Fibroblast of pulmonary artery (primary cell): Measurements from ENCODE around the gene MRI1.

Experiments used
- DNase-seq: peaks from one replicate; pipeline ENCODE4 v3.0.0-alpha.2; 2010; ENCODE audit warnings: low read depth
- H3K4me3 ChIP-seq: replicated peaks from 2 replicates; pipeline ENCODE4 v1.5.1; 2011; ENCODE audit warnings: low read depth, mild to moderate bottlenecking, control low read depth, low read length, moderate library complexity
- CTCF ChIP-seq: IDR thresholded peaks from 2 replicates; pipeline ENCODE4 v1.5.1; 2011; ENCODE audit warnings: mild to moderate bottlenecking, control low read depth, low read length, inconsistent platforms; ENCODE audit errors: missing control alignments

Gene MRI1

DNA sequence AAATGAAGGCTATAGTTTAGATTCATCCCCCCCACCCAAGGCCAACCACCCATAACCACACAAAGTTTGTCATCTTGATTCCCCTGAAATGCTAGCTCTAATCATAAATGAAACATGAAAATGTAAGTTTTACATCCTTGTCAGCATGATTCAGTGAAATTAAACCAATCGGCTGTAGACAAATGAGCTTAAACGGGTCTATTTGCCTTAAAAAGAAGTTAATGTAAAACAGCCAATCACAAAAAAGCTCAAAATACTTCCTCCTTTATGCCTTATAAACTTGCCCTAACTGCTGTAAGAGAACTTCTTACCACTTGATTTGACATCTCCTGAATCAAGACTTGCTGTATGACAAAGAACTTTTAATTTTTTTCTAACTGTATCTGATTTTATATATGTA is 34.5 kb upstream of the MRI1 start:
- H3K4me3 ChIP-seq, result no peak overlapping the region
- DNase-seq, result no peak
- TF ChIP-seq CTCF, result no peak

DNA sequence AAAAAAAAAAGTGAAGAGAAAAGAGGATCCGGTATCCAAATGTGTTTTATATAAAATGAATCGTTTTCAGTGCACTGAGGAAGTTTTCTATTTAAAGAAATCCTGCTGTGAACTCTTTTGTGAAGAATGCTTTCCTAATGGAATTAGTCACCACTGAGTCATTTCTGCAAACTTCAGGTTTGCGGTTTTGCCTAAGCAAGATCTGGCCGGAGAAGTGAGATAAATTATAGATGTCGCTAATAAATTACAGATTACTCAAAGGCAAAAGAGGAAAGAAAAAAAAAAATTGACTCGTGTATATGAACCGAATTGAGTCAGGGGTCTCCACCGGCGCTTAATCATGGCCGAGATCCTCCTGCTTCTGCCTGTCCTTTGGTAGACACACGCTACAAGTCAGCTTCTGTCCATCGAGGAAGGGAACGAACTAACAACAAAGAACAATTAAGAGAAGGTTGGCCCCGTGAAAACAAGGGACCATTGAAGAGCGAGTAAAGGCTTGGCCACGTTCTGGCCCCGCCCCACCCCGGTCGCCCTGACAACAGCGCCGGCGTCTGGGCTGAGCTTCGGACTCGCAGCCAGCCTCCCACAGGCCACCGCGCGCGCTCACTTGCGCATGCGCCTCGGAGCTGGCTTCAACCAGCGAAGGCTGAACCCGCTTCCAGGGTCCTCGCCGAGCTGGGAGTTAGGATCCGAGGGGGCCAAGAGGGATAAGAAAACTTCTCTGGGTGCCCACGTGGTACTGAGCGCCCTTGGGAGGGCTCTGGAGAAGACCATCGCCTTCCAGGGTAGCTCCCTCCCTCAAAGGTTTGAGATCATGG is 33.0 kb upstream of the MRI1 start:
- no peak for TF ChIP-seq CTCF
- DNase-seq, result peak; percentile 96
- peak overlapping the region; percentile 79 for H3K4me3 ChIP-seq

GRCh38 chr19:13732337-13732736 is 32.0 kb upstream of the MRI1 start:
- TF ChIP-seq CTCF, result no peak
- DNase-seq, result no peak
- peak overlapping the region; percentile 79 for H3K4me3 ChIP-seq

DNA sequence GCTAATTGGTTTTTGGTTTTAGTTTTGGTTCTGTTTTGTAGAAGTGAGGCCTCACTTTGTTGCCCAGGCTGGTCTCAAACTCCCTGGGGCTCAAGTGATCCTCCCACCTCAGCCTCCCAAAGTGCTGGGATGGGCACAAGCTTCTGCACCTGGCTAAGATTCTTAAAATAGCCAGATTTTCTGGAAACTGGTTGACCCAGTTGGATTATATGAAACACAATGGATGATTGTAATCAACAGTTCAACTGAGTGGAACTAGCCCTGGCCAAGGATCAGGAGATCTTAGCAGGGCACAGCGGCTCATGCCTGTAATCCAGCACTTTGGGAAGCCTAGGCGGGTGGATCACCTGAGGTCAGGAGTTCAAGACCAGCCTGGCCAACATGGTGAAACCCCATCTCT is 29.6 kb upstream of the MRI1 start:
- no peak overlapping the region for H3K4me3 ChIP-seq
- DNase-seq, result no peak
- TF ChIP-seq CTCF, result no peak

- no peak for DNase-seq
These were observed 26.2 kb upstream of the MRI1 start for GRCh38 chr19:13738073-13738472.

GRCh38 chr19:13741893-13742292 is 22.4 kb upstream of the MRI1 start:
- no peak for TF ChIP-seq CTCF
- DNase-seq, result no peak
- H3K4me3 ChIP-seq, result no peak overlapping the region

More at GRCh38 chr19:13738073-13738472, 26.2 kb upstream of the MRI1 start:
- TF ChIP-seq CTCF, result no peak
- H3K4me3 ChIP-seq, result no peak overlapping the region

DNA sequence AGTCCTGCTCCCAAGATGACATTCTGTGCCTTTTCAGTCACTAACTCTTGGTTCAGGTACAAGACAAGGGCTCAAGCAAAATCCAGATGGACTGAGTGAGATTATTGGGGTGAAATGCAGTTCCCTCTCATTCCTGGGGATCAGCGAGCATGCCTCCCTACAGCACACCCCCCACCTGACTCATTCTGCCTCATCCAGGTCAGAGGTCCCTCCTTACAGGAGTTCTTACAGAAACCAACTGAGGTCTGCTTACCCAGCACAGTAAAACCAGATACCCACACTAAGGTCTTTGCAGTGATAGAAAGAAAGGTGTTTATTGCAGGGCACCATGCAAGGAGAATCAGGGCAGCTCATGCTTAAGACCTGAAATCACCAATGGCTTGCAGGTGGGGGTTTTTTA is 21.6 kb upstream of the MRI1 start:
- no peak for DNase-seq
- no peak overlapping the region for H3K4me3 ChIP-seq
- no peak for TF ChIP-seq CTCF
